Right hindlimb (tissue), 1 donor: ENCODE data around the gene GPR84.

Source experiments
- DNase-seq: peaks from one replicate; pipeline ENCODE4 v3.0.0-alpha.2; 2018

Gene GPR84

DNA sequence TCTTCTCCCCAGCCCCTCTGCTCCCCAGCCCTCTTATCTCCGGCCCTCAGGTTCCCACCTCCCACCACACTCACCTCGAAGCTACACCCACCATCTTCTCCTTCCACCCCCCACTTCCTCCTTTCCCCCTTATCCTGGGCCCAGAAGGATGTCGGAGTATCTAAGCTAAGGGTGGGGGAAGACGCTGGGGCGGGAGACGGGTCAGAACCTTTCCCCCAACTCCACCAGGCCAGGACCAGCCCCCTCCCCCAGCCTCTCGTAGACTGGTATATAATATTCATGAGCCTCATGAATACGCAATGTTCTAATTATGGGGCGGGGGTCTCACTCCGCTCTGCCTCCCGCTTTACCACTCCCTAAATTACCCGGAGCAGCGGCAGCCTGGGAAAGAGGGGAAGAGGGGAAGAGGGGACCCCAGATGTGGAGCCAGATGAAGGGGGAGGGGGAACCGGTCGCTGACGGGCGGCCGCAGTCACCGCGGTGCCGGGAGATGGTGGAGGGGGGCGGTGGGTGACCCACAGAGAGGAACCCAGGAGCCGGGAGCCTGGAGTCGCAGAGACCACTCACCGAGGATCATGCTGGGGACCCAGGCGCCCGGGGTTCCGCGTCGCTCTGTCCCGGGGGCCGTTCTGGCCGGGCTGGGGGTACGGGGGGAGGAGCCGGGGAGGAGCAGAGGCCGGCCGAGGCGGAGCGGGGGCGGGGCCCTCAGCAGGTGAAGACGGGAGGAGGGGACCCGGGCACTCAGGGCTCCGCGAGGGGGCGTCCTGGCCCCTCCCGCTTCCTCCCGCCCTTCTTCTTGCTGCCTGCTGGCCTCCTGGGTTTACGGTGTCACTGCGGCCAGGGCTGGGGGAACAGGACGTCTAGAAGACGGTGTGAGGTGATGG lies 26.6 kb upstream of the GPR84 start:
- DNase-seq, result no peak

DNA sequence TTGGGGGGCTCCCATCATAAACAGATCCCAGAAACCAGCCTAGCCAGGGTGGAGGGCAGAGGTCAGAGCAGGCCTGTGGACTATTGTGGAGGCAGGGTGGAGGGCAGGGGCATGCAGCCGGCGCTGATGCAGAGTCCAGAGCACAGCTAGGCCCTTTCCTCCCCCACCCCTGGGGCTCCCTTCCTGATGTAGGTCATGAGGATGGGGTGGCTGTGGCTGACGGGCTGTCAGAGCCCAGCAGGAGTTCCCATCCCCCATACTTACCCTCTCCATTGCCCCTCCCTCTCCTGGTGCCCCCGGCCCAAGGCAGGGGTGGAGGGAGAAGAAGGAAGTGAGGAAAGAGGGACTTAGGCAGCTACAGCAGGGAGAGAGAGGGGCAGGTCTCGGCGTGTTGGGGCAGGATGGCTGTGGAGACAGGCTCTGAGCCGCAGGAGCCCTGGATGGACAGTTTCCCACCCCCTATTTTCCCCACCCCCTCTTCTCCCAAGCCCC lies 25.9 kb upstream of the GPR84 start:
- no peak for DNase-seq

DNA sequence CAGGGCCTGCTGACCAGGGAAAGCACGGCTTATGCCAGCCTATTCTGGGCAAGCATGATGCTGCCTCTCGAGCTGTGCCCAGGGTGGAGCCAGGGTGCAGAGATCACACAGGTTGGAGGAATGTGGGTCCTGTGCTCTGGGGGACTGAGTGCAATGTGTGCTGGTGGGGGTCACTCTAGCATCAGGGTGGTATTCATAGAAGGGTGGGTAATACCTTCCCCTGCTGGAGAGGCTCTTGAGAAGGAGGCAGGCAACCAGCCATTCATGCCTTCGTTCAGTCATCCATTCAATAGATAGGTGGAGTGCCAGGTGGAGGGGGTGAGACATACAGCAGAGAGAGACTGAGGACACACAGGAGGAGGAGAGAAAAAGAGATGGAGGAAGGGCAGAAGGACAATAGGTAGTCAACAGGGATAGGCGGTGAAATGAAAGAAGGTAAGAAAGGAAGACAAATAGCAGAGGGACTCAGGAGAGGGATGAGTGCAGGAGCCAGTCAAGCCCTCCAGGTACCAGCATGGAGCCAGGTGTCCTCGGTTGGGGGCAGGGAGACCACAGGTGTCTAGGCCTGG lies 25.4 kb upstream of the GPR84 start:
- DNase-seq, result no peak

DNA sequence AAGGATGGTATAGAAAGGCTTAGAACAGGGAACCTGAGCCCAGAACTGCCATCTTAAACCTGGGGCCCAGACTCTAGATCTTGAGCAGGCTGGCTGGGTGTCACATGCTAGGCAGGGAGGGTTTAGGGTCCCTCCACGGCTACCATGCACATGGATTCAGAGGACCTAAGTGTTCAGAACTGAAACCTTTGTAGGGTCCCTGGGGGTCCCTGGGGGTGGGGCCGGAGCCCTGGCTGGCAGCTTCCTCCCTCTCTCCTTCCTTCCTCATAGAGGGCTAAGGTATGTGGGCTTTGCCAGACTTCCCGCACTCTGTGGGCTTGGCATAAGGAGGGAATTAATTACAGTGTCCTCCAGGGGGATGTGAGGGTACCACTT lies 24.8 kb upstream of the GPR84 start:
- DNase-seq, result no peak

DNA sequence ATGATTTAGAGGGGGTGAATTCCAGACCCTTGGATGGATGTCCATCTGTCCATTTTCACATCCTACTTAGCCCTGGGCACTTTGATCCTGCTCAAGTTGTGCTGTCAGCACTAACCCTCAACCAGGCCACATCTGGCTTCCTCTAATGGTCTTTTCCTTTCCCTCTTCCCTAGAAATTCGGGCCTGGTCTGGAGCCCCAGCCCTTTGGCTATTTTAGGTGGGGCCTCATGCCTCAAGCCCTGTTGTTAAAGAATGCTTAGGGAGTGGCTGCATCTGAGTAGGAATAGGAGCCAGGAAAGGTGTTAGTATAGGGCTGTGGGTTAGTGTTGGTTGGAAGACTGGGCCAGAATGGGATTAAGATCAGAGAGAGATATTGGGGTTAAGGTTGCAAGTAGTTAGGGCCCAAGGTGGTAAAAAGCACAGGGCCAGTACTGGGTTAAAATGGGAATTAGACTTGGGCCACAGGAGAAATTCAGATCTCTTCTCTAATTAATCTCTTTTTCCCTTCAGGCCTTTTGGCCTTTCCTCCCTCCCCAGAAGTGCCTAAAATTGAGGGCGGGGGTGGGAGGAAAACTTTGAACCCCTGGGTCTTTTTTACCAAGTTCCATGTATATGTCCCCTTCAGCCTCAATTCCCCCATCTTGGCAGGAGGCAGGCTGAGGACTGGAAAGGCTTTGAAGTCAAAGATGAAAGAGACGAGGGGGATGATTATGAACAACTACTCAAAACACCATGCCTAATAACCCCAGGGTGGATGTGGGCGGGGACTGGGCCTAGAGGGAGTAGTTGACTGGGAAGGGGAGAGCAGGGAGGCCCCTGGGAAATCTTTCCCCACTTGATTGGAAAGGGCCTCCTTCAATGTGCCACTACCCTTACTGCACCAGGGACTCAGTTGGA lies 24.2 kb upstream of the GPR84 start:
- no peak for DNase-seq

DNA sequence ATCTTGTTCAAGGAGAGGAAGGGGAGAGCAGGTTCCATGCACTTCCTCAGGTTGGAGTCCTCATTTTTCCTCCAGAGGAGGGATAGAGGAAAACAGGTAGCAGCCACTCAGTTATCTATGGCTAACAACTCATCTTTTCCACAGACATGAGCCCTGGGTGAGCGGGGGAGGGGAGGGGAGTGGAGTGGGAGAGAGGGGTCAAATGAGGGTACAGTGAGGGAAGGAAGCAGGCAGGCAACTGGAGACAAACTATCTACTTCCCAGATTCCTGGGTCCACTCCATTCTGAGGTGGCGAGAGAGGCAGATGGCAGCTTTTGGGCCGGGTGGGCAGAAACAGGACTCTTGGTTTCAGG lies 22.8 kb upstream of the GPR84 start:
- no peak for DNase-seq

DNA sequence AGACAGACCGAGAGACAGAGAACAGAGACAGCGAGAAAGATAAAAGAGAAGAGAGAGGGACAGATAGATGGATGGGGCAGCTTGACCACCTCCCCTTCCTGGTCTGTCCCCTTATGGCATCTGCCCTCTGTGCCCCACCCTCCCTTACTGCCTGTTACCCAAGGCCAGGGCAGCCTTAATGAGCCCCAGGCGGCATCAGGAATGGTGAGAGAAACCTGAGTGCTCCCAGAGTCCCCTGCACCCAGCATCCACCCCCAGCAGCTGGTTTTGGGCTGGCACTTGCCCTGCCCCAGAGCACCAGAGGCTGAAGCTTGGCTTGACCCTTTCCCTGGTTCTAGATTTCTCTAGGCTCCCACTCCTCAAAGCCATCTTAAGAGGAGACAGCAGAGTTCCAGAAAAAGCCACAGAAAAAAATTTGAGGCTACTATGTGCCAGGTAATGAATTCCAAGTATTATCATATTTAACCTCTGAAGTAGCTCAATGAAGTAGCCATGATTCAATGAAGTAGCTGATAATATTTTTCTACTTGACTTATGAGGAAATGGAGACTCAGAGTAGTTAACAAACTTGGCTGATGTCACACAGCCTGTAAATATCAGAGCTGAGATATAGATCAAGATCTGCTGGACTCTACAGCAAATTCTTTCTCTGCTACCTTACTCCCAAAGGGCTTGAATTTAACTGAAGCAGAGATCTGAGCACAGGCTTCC lies 22.3 kb upstream of the GPR84 start:
- no peak for DNase-seq

DNA sequence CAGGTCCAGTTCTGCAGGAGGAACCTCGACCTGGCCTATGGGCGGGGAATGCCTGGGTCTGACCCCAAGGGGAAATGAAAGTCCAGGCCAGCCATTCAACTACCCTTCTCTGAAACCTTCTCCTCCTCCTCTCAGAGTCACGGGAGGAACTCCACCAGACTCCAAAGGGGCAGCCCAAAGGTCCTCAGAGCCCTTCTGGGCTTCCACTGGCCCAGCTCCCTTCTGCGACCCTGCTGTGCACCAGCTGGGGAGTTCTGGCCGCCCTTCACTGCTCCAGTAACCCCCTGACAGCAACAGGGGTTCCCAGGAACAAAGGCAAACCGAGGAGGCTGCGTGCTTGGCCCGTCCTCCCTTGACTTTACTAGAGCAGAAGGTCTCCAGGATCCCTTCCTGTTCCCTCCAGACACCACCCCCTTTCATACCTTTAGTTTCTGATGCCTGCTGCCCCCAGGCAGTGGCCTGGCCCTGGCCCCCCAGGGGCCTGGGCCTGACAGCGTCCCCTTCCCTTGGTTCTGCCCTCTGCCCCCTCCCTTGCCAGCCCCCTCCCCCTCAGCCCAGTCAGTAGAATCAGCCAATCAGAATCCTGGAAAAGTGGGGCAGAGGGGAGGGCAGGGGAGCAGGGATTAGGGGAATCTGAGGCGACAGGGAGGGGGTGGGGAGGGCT lies 21.1 kb upstream of the GPR84 start:
- no peak for DNase-seq

DNA sequence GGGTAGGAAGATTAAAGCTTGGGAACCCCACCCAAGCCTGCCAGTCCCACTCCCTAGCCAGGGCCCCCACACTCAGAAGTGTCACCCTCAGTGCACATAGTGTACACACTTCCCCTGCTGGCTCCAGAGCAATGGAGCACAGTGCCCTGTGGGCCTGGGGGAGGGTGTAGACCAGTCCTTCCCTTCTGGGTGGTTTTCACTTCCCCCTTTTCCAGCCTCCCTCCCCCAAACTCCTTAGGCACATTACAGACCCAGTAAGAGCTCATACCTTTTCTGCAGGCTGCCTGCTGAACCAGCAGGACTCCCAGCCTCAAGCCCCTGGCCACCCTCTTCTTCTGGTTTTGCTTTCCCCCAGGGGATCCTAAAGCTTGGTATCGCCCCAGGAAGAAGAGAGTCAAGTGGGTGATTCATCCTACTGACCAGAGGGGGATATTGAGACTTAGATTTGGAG lies 20.3 kb upstream of the GPR84 start, which contains the start of gene ZNF385A:
Gene ZNF385A, minus strand, starts transcription at position 143 of the 451 bp plus-strand sequence. CDS start 219 bp downstream, outside the sequence.
- DNase-seq, result no peak

DNA sequence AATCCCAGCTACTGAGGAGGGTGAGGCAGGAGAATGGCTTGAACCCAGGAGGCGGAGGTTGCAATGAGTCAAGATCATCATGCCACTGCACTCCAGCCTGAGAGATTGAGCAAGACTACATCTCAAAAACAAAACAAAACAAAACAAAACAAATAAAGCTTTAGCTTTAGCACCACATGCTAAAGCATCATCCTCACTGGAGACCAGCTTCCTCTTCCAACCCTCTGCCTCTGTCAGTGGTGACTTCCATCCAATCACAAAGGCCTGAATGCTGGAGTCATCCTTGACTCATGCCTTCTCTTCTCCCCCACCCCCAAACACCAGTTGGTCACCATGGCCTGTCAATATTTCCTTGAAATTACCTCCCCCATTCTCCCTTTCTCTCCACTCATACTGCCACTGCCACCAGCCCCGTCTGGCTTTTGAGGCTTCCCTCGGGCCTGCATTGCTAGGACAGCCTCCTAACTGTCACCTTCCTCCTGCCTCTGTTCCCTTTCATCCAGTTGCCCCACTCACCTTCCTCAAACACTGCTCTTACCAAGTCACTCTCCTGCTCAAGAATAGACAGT lies 18.8 kb upstream of the GPR84 start:
- no peak for DNase-seq

DNA sequence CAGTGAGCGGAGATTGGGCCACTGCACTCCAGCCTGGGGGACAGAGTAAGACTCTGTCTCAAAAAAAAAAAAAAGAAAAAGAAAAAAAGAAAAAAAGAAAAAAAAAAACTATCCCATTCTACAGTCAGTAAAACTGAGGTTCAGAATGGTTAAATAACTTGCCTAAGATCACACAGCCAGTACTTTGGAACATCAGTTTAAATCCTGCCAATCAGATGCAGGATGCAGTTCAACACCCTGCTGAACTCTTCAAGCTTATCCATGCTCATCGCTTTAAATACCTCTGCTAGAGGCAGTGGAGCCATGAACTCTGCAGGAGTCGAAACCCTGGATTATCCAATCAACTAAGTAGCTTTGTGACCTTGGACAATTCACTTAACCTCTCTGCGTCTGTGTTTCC lies 16.9 kb upstream of the GPR84 start:
- no peak for DNase-seq

DNA sequence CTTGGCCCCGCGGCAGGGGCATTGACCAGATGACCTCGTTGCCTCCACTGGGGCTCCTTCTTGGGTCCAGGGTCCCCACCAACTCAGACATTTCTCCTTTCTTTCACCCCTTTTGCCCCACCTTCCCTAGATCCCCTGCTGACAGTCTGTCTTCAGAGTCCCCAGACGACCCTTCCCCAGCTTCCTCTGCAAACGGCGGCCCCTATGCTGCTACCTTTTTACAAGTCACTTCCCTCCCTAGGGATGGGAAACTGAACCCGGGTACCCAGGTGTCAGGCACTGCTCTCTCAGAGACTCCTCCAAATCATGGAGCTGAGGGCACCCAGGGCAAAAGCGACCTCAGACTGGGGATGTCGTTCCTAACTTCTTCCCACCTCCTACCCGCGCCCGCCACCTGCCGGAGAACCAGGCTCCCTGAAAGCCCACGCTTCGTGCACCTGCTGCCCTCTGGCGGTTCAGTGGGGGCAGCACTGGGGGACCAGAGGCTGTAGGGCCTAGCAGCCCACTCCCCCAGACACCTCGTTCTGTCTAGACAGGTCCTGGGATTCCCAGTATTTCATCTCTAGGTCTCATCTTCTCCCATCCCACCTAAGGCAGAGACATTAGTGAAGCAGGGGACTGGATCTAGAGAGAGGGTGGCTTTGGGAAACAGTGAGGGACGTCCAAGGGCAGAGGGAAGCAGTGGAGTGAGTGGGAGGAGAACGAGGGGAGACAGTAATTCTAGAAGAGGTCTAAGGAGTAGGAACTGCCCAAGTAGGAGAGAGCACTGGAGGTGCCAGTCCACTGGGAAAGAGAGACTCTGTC lies 15.3 kb upstream of the GPR84 start:
- DNase-seq, result peak; percentile 94

DNA sequence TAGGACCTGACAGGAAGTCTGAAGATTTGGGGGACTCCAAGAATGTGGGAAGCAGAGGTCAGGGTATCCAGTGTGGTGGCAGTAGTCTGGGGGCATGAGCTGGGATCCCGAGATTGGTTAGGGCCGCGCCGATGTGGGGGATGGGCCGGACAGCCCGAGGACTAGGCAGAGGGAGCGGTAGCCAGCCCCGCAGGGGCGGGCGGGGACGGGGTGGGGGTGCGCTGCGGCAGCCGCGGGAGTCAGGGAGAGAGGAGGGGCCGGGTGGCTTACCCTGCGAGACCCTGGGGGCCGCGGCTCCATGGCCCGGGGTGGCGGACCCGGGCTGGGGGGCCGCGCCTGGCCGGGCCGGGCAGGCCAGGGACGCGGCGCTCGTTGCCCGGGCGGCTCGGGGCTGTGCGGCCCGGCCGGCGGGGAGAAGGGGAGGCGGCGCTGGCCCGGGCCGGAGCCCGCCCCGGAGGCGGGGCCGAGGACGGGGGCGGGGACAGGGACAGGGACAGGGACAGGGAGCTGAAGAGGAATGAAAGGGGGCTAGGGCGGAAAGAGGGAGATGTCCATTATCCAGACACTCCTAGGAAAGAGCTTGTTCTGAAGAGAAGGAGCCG lies 14.6 kb upstream of the GPR84 start:
- peak; percentile 79 for DNase-seq

DNA sequence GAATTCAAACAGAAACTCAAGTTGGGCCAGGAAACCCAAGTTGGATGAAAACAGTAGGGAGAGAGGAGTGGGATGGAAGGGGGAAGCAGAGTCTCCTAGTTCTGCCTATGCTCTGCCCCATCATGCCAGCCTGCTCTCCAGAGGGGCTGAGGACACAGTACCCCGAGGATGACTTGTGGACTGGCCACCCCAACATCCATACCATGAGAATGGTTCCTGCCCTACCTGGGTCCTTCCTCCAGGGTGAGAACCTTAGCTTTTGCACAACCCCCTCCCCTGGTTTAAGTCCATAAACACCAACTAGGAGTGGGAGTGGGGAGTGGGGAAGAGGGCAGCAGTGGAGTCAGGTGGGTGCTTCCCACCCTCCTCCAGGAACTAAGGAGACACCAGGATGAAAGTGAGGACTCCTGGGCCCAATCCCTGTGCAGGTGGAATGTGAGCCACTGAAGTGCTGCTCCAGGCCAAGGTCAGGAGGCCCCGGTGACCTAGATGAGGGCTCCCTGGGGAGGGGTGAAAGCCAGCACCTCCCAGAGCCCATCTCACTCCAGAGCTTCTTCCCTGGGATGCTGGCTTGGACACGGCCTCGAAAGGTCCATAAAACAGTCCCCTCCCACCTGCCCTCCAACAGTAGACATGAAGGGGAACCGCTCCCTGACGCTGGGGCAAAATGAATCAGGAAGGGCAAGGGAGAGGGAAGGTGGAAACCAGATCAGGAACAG lies 13.7 kb upstream of the GPR84 start:
- peak; percentile 18 for DNase-seq

DNA sequence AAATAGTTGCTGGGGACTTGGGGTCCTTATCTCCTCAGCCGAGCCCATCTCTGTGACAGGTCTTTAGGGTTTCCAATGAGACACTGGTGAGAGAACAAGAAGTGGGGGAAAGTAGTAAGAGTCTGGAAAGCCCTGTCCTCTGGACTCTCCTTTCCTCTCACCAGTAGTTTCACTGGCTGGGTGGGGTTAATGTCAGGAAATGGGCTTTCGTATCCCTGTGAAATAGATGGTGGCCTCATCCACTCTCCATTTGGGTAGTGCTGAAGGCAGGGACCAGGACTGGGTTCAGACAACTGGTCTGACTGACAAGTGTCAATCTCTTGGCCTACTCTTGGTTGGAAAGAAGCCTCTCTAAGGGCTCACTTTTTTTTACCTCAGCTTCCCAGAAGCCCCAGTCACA lies 12.7 kb upstream of the GPR84 start:
- DNase-seq, result no peak

DNA sequence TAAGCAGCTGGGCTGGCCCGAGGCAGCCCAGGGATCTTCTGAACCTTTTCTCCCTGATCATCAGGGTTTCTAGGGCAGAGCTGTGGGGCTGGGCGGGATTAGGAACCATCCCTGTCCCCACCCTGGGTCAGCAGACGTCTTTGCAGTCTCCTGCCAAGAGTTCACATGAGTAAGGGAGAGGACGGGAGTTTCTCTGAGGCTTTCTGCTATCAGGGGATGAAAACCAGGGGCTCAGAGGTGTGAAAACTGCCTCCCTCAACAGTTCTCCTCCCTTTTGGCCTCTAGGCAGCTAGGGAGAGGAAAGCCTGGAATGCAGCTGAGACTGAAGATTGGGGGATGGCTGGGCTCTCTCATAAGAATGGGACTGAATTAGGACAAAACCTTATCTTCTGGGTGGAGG lies 12.3 kb upstream of the GPR84 start:
- peak; percentile 17 for DNase-seq

DNA sequence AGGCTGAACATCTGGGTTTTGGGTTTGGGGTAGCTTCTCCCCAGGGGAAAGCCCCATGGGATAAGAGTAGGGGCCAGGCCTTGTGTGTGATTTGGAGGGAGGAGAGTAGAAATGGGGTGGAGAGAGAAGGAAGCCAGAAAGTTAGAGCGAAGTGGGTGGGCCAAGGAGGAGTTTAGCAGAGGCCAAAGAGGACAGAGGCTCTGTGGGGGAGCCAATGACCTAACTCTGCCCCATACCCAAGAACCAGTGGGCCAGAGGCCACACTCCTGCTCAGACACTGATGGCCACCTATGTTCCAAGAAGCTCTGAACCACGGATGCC lies 10.9 kb upstream of the GPR84 start:
- no peak for DNase-seq

DNA sequence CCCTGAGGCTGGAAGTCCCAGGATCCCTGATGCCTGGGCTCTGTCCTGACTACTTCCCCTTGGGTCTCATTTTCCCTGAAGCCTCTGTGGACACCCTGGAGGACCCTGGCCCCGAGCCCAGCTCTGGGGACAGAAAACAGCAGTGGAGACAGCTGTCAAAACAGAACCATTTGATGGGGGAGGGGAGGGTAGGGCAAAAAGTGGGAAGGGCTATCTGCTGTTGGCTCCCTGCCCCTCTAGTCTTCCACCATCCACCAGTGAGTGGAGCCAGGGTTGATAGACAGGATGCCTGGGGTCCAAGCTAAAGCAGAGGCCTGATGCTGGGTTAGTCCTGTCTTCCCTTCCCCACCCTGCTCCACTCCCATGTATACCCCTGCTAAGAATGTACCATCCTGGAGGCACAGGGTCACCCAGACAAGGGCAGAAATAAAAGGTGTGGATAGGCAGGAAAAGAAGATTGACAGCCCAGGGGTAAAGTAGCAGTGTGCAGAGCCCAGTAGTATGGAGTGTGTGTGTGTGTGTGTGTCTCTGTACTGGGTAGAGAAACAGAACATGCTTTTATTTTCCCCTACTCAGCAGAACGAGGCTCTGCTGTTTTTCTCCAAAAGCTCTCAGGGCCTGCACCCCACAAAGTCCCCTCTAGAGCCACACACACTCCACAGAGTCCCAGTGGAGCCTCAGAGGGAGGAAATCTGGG lies 10.4 kb upstream of the GPR84 start:
- no peak for DNase-seq
